Heart left ventricle (tissue), 13 donors: ENCODE data around the gene TMEM39B.

ENCODE experiments used
- CTCF ChIP-seq, 12 donors: fragments of 200-600 bp; sonication (generic) in 4 of 12; IDR thresholded peaks; one replicate each; pipeline versions ENCODE4 v1.5.0 to v1.8.0; 2018 to 2022; ENCODE audit warnings: antibody characterized with exemption in 12 of 12, mild to moderate bottlenecking in 5 of 12
- POLR2A ChIP-seq, 2 donors: fragments of 450-650 bp; IDR thresholded peaks; one replicate each; pipeline ENCODE4 v1.6.1; 2017; ENCODE audit warnings: antibody characterized with exemption in 2 of 2, mild to moderate bottlenecking in 2 of 2, moderate library complexity in 2 of 2
- donor health status: ischemic (EF 13 %, LVEDD 7.1; RV severe dilation, severe dysfunction).
- donor health status: DM: no; HTN: yes; CAD: no.
- donor health status: DM: no; HTN: no; CAD: no.
- donor health status: ischemic (EF 25% LVEDD 6.9; RV normal size, moderate dysfunction).
- donor health status: ischemic (EF 25% LVEDD 5.7; RV mildly dilated, moderate dysfunction).
- donor health status: ischemic (EF 35%, LVEDD 5.7; RV mildly dilated, moderate dysfunction).
- donor health status: nonischemic (EF 11% LVEDD 7.7; RV severe dilation, severe dysfunction).
- donor health status: DM: yes; HTN: yes; CAD: no.
- donor health status: PGD.
- donor health status: ischemic (EF 29% LVEDD 5.4; RV normal size, mild dysfunction).
- donor health status: nonischemic (EF 23%, LVEDD 6.1; RV moderate dilation, normal function).

DNA sequence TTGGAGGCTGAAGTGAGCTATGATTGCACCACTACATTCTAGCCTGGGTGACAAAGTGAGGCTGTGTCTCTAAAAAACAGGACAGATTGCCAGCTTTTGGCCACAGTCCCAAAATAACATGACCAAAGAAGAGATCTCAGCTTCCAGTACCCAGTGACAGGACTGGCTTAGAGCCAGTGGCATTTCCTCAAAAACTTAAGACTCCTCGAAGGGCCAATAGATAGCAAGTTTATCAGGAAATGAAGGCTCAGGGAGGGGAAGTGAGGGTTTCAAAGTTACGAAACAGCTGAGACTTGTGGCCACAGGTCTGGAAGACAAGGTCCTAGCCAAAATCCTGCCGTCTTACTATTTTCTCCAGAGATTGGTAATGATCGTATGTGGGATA is 6.3 kb upstream of the TMEM39B start:
- no peak for TF ChIP-seq CTCF (IDR thresholded peaks at IDR 0.05)
- no peak for TF ChIP-seq POLR2A (IDR thresholded peaks at IDR 0.05)
